HEK293 (cell line): ENCODE data around the gene CDO1.

Experiments used
- CTCF ChIA-PET: fragments of 350-600 bp; formaldehyde crosslinking; extraction: SDS; loops from one replicate; lab custom pipeline; 2021; ENCODE audit warnings: antibody characterized with exemption; lab: Yijun Ruan, JAX
- POLR2A ChIA-PET: fragments of 300-600 bp; formaldehyde crosslinking; extraction: SDS; loops from one replicate; lab custom pipeline; 2020; ENCODE audit warnings: antibody characterized with exemption, inconsistent platforms; lab: Yijun Ruan, JAX
- H3K27ac ChIP-seq: fragments of 200-500 bp; sonication (Bioruptor generic); 2 replicates; pipeline ENCODE4 v1.5.1; 2014; ENCODE audit warnings: low read depth, low read length, control low read depth, inconsistent platforms; ENCODE audit errors: extremely low read depth
- H3K36me3 ChIP-seq, 2 experiments: fragments of 200-500 bp in 1 of 2; sonication (Bioruptor generic) in 1 of 2; 1 replicate in 1 of 2; 2 replicates in 1 of 2; pipeline ENCODE4 v1.5.1; 2014 to 2017; ENCODE audit warnings: inconsistent platforms in 2 of 2, low read length in 2 of 2; ENCODE audit not compliant: control insufficient read depth in 2 of 2, insufficient read depth in 1 of 2
- H3K4me1 ChIP-seq: fragments of 200-500 bp; sonication (Bioruptor generic); 2 replicates; pipeline ENCODE4 v1.5.1; 2014; ENCODE audit warnings: mild to moderate bottlenecking, low read length, inconsistent platforms; ENCODE audit not compliant: control insufficient read depth, insufficient read depth
- H3K4me3 ChIP-seq: 2 replicates; pipeline ENCODE4 v1.5.1; 2011; ENCODE audit warnings: low read depth, mild to moderate bottlenecking, control low read depth, low read length, moderate library complexity
- H3K9me3 ChIP-seq: fragments of 200-500 bp; sonication (Bioruptor generic); 2 replicates; pipeline ENCODE4 v1.5.1; 2014; ENCODE audit warnings: low read depth, low read length, inconsistent platforms; ENCODE audit not compliant: control insufficient read depth, insufficient read depth
- BCL11A ChIP-seq: fragments of 450-650 bp; formaldehyde crosslinking; IDR thresholded peaks from 2 replicates; pipeline ENCODE4 v1.5.1; 2016; ENCODE audit warnings: low read depth, missing biosample characterization, missing genetic modification characterization
- HOXC10 ChIP-seq: sonication (generic); formaldehyde crosslinking; IDR thresholded peaks from 2 replicates; pipeline ENCODE4 v1.8.1; 2023; ENCODE audit warnings: mild to moderate bottlenecking, missing genetic modification reagents
- MYNN ChIP-seq: fragments of 450-650 bp; formaldehyde crosslinking; IDR thresholded peaks from 2 replicates; pipeline ENCODE4 v1.5.1; 2016; ENCODE audit warnings: missing biosample characterization, missing genetic modification characterization, borderline replicate concordance
- SALL2 ChIP-seq: fragments of 450-650 bp; formaldehyde crosslinking; IDR thresholded peaks from 2 replicates; pipeline ENCODE4 v1.5.0; 2017; ENCODE audit warnings: missing biosample characterization, mild to moderate bottlenecking, missing genetic modification characterization, borderline replicate concordance
- YY1 ChIP-seq: fragments of 450-650 bp; formaldehyde crosslinking; IDR thresholded peaks from 2 replicates; pipeline ENCODE4 v1.5.1; 2018; ENCODE audit warnings: missing biosample characterization, missing genetic modification characterization
- ZBTB20 ChIP-seq: fragments of 450-650 bp; formaldehyde crosslinking; IDR thresholded peaks from 2 replicates; pipeline ENCODE4 v1.5.1; 2016; ENCODE audit warnings: missing biosample characterization, missing genetic modification characterization
- ZBTB49 ChIP-seq: fragments of 450-650 bp; formaldehyde crosslinking; IDR thresholded peaks from 2 replicates; pipeline ENCODE4 v1.5.1; 2016; ENCODE audit warnings: missing biosample characterization, missing genetic modification characterization, low read depth
- ZNF133 ChIP-seq: fragments of 450-650 bp; formaldehyde crosslinking; IDR thresholded peaks from 2 replicates; pipeline ENCODE4 v1.5.1; 2016; ENCODE audit warnings: missing biosample characterization, missing genetic modification characterization
- ZNF155 ChIP-seq: fragments of 450-650 bp; formaldehyde crosslinking; IDR thresholded peaks from 2 replicates; pipeline ENCODE4 v1.5.1; 2016; ENCODE audit warnings: missing biosample characterization, missing genetic modification characterization
- ZNF16 ChIP-seq: fragments of 450-650 bp; formaldehyde crosslinking; IDR thresholded peaks from 2 replicates; pipeline ENCODE4 v1.5.1; 2016; ENCODE audit warnings: low read depth, missing biosample characterization, missing genetic modification characterization
- ZNF311 ChIP-seq: fragments of 450-650 bp; formaldehyde crosslinking; IDR thresholded peaks from 2 replicates; pipeline ENCODE4 v1.5.1; 2017; ENCODE audit warnings: missing biosample characterization, missing genetic modification characterization, borderline replicate concordance
- ZNF48 ChIP-seq: fragments of 450-650 bp; formaldehyde crosslinking; IDR thresholded peaks from 2 replicates; pipeline ENCODE4 v1.5.1; 2016; ENCODE audit warnings: missing biosample characterization, missing genetic modification characterization
- ZNF518A ChIP-seq: fragments of 450-650 bp; formaldehyde crosslinking; conservative IDR thresholded peaks from 2 replicates; pipeline ENCODE4 v1.5.1; 2016; ENCODE audit warnings: low read depth, missing biosample characterization, missing genetic modification characterization
- ZNF561 ChIP-seq: fragments of 450-650 bp; IDR thresholded peaks from 2 replicates; pipeline ENCODE4 v1.5.1; 2018; ENCODE audit warnings: missing biosample characterization, missing genetic modification characterization, borderline replicate concordance
- ZNF629 ChIP-seq: fragments of 450-650 bp; formaldehyde crosslinking; IDR thresholded peaks from 2 replicates; pipeline ENCODE4 v1.5.1; 2017; ENCODE audit warnings: missing biosample characterization, missing genetic modification characterization
- ZNF664 ChIP-seq: fragments of 450-650 bp; formaldehyde crosslinking; IDR thresholded peaks from 2 replicates; pipeline ENCODE4 v1.5.1; 2016; ENCODE audit warnings: missing biosample characterization, missing genetic modification characterization
- ZNF76 ChIP-seq: fragments of 450-650 bp; formaldehyde crosslinking; IDR thresholded peaks from 2 replicates; pipeline ENCODE4; 2016; ENCODE audit warnings: low read depth, missing biosample characterization, missing genetic modification characterization, borderline replicate concordance
- TF ChIP-seq, protein P1 (sequence below): fragments of 450-650 bp; formaldehyde crosslinking; IDR thresholded peaks from 2 replicates; pipeline ENCODE4 v1.5.1; 2016; ENCODE audit warnings: missing biosample characterization, missing genetic modification characterization
- TF ChIP-seq, protein P2 (sequence below): fragments of 450-650 bp; formaldehyde crosslinking; IDR thresholded peaks from 2 replicates; pipeline ENCODE4 v1.5.1; 2017; ENCODE audit warnings: missing biosample characterization, missing genetic modification characterization

CDO1 gene

DNA sequence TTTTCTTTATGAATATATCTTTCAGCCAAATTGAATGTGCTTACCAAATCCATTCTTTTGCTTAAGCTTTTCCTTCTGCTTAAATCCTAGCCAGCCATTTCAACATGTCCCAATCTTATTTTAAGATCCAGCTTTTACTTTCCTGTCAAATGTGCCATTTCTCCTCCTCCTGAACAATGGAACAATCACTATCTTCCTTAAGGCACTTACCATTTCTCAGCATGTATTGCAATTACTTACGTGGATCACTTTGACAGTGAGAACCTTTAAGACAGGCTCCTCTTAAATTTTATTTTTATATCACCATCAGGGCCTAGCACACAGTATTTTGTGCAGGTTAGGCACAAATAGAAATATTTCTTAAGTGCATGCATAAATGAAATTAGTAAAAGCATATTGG is 4.4 kb upstream of the CDO1 start (continued):
- TF ChIP-seq, protein P1, sequence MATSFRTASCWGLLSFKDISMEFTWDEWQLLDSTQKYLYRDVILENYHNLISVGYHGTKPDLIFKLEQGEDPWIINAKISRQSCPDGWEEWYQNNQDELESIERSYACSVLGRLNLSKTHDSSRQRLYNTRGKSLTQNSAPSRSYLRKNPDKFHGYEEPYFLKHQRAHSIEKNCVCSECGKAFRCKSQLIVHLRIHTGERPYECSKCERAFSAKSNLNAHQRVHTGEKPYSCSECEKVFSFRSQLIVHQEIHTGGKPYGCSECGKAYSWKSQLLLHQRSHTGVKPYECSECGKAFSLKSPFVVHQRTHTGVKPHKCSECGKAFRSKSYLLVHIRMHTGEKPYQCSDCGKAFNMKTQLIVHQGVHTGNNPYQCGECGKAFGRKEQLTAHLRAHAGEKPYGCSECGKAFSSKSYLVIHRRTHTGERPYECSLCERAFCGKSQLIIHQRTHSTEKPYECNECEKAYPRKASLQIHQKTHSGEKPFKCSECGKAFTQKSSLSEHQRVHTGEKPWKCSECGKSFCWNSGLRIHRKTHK (tag by site-specific recombination), result no peak
- TF ChIP-seq MYNN, result no peak
- TF ChIP-seq ZNF16, result no peak
- TF ChIP-seq HOXC10 (CRISPR knock-in tag), result no peak
- TF ChIP-seq ZNF311 (tag by site-specific recombination), result no peak
- TF ChIP-seq ZBTB20 (tag by site-specific recombination), result no peak
- no peak for TF ChIP-seq ZNF664 (tag by site-specific recombination)
- TF ChIP-seq ZBTB49 (tag by site-specific recombination), result no peak
- TF ChIP-seq, protein P2, sequence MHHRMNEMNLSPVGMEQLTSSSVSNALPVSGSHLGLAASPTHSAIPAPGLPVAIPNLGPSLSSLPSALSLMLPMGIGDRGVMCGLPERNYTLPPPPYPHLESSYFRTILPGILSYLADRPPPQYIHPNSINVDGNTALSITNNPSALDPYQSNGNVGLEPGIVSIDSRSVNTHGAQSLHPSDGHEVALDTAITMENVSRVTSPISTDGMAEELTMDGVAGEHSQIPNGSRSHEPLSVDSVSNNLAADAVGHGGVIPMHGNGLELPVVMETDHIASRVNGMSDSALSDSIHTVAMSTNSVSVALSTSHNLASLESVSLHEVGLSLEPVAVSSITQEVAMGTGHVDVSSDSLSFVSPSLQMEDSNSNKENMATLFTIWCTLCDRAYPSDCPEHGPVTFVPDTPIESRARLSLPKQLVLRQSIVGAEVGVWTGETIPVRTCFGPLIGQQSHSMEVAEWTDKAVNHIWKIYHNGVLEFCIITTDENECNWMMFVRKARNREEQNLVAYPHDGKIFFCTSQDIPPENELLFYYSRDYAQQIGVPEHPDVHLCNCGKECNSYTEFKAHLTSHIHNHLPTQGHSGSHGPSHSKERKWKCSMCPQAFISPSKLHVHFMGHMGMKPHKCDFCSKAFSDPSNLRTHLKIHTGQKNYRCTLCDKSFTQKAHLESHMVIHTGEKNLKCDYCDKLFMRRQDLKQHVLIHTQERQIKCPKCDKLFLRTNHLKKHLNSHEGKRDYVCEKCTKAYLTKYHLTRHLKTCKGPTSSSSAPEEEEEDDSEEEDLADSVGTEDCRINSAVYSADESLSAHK (tag by site-specific recombination), result no peak
- no peak for TF ChIP-seq ZNF48 (tag by site-specific recombination)
- TF ChIP-seq, all 188 proteins: peak for 0

DNA sequence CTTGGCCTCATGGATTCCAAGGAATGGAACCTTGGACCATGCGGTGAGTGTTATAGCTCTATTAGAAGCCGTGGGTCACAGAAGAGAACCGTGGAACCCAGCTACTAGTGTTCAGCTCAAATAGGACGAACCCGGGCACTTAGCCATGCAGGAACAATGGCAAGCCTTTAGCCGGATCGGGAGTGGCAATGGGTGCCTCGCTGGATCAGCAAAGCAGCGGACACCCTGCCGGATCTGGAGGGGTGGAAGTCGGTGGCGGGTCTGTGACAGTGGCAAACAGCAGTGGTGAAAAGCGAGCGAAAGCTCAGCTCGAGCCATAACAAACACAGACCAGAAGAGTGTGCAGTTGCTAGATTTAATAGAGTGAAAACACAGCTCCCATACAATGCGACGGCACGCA is 2.4 kb upstream of the CDO1 start:
- H3K9me3 ChIP-seq, result no peaks in the 10 kb centered on the region
- H3K4me1 ChIP-seq, result 0 out of 2 replicates have a peak, but pooled peaks cover 2% of the 10 kb centered on the region
- ChIA-PET POLR2A (no interaction called here), CTCF (interaction anchor here (0.8 to 1.2 kb wide), 2 partner anchors 11 to 21 kb away, joined by 3 to 4 read pairs; no protein-coding TSS in a partner anchor)
- H3K27ac ChIP-seq, result no peak overlapping the region
- no peak overlapping the region for H3K4me3 ChIP-seq
- no peaks in the 10 kb centered on the region for H3K36me3 ChIP-seq
- no peak for TF ChIP-seq ZNF561 (tag by site-specific recombination)
- no peak for TF ChIP-seq BCL11A (tag by site-specific recombination)
- TF ChIP-seq SALL2, result no peak
- TF ChIP-seq ZNF518A, result no peak
- no peak for TF ChIP-seq YY1
- TF ChIP-seq ZNF133 (tag by site-specific recombination), result no peak
- TF ChIP-seq ZNF76 (tag by site-specific recombination), result no peak
- no peak for TF ChIP-seq ZNF629
- TF ChIP-seq ZNF155 (tag by site-specific recombination), result no peak
